Occipital lobe (tissue), 2 donors: Measurements from ENCODE around the gene CUX1. TPM values are rescaled to one million over a fixed set of nuclear protein-coding genes. Genes with fewer than 3 reads are reported as not detected.
"Not testable (repeated sequence)": the region's sequence is repeated elsewhere in the genome, so short reads cannot be mapped to it uniquely, and the experiment has no call there.

Source experiments
- DNase-seq: peaks from one replicate; lab custom pipeline; 2025; lab: John Stamatoyannopoulos, UW
- total RNA-seq: library from RNA; depleted of rRNA; stranded (reverse); fragments of >200 nt; gene quantifications from one replicate; pipeline ENCODE4 v1.2.3, GENCODE V29; 2014

CUX1 gene
- total RNA-seq, 1 donor from 2014 or later = 23.2 TPM

GRCh38 chr7:102128303-102128702 is 310.9 kb downstream of the CUX1 start:
- no peak for DNase-seq

DNA sequence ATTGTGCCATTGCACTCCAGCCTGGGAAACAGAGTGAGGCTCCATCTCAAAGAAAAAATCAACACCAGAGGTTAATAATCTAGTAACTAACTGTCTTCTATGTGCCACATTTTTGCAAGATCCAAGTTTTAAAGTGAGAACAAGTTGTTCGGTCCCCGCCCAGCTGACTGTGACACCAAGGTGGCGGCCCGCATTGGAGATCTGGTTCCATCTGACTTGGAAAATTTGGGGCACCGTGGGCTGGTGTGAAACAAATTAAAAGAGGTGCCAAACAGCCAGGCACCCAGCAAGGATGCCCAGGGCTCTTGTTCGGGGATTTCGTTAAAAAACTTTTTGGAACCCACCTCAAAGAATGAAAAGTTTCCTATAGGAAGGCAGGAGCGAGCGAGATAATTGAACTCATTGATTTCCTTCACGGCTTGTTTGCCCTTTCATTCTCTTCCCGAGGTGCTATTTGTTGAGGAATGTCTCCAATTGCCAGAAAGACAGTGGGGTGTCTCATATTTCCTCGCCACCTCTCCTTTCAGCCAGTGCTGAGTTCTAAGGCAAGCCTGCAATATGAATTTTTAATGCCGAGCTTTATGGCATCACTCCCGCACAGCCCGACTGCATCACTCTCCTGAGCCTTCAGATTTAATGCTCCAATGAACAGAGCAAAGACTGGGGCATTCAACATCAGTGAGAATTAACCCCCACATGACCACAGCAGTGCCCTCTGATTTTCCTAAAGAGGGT is 312.4 kb downstream of the CUX1 start:
- no peak for DNase-seq

DNA sequence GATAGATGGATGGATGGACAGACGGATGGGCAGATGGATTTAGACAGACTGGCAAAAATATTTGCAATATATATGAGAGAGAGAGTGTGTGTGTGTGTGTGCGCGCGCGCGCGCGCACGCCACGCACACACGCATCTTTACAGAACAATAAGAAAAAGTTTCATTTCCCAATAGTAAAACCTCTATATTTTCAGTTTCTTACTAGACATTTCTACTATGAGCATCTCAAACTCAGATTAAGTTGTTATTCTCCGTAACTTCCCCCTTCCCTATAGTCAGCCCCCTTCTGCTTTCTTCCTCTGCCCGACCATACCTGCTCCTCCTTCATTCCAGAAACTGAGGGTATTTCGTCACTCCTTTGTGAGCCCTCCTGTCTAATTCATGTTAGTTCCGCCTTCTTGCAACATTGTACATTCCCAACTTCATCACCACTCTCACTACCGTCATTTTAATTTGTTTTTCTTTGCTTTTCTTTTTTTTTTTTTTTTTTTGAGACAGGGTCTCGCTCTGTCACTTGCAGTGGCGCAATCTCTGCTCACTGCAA is 314.9 kb downstream of the CUX1 start:
- DNase-seq = no peak

GRCh38 chr7:102138676-102139075 is 321.2 kb downstream of the CUX1 start:
- no peak for DNase-seq

DNA sequence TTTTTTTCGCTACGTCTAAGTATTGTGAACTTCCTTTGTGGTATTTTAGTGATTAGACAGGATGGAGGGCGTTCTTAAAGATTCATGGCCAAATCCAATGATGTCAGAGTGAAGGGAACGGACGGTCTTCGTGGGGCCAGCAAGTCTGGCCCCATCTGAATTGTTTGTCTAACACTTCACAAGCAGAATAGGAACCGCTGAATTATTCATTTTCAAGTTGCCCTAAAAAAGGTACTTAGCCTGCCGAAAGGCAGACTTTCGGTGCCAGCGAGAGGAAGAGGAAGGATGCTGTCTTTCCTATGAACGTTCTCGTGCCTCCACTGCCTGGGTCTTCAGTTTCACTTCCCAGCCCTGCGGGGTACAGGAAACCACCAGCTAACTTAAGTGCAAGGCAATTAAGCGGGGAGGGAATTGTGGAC is 323.5 kb downstream of the CUX1 start:
- DNase-seq = no peak

GRCh38 chr7:102142433-102142832 is 325.0 kb downstream of the CUX1 start:
- not testable (repeated sequence) for DNase-seq

- DNase-seq = no peak
These were observed 328.7 kb downstream of the CUX1 start for GRCh38 chr7:102146122-102146521.

DNA sequence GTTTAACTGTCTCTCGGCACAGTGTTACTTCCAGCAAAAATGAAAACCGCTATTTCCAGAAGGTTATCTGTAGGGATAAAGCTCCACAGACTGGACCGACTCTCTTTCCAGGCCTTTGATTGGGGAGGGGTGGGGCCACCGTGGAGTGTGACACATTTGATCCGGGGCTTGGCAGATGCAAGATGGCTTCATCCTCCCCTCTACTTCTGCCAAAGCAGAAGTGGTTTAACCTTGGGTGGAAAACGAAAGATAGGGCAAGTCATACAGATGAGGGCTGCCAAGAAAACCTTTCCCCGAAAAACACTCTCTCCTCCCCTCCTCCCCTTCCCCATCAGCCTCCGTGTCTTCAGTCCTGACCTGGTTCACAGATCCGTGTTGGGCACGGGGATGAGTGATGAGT is 329.6 kb downstream of the CUX1 start:
- DNase-seq = no peak

- no peak for DNase-seq
These were observed 331.4 kb downstream of the CUX1 start for GRCh38 chr7:102148799-102149198.

- no peak for DNase-seq
These were observed 332.0 kb downstream of the CUX1 start for GRCh38 chr7:102149416-102149815.

DNA sequence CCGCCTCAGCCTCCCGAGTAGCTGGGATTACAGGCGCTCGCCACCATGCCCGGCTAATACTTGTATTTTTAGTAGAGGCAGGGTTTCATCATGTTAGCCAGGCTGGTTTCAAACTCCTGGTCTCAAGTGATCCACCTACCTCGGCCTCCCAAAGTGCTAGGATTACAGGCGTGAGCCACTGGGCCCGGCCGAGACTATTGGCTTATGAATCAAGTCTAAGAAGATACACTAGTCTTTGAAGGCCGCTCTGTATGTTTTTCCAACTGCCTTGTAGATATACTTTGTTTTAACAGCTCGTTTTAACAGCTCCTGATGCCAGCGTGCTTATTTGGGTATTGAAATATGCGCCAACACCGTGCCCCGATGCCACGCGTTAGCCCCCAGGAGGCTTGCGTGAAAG is 332.8 kb downstream of the CUX1 start:
- no peak for DNase-seq

DNA sequence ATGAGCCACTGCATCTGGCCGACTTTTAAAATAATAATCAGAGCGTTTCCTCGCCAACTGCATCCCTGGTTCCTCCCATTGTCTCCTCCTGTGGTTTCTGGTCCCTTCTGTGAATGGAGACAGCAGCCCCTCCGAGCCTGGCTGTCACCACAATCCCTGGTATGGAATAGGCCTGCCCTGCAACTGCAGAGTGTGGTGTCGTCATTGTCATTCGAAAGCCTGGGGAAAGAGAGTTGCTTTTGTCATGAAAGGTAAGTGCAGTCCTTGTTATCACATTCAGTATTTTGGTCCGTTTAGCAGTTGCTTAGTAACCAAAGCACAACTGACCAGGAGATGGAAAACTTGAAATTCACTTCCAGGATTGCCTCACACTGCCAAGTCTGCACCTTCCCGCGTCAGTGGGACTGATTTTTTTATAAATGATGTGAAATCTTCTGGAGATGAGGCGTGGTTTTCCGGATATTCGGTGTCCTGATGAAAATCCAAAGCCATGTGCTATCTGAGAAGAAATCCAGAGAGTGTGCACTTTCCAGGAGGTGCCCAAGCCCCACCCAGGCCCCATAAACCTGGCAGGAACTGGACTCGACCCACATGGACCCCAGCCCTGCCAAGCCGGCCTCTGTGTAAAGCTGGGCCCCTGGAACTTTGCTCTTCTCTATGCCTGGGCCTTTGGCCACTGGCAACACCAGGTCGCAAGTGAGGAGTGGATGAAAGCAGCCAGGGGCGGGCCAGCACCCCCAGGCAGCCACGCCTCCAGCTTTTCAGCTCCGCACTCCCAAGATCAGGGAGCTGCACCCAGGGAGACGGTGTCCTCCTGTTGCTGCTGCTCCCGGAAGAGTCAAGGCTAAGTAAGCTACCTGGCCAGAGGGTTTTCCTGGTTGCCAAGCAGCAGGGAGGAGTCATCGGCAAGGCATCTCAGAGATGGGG is 335.5 kb downstream of the CUX1 start:
- DNase-seq = no peak

DNA sequence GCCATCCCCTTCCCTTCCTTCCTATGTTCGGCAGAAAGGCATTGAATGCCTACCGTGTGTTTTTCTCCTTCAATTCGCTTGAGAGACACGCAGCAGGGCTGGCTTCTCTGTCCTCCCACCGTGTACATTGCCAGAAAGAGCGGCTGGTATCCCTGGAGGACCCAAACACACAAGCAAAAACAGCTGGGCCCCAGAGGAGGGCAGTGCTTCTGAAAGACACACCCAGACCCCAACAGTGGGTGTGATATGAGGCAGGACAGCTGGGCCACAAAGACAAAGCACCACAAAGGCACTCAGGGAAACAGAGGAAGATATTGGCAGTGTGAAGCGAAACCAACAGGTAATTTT is 336.1 kb downstream of the CUX1 start:
- DNase-seq = no peak

- no peak for DNase-seq
These were observed 337.0 kb downstream of the CUX1 start for GRCh38 chr7:102154425-102154824.

DNA sequence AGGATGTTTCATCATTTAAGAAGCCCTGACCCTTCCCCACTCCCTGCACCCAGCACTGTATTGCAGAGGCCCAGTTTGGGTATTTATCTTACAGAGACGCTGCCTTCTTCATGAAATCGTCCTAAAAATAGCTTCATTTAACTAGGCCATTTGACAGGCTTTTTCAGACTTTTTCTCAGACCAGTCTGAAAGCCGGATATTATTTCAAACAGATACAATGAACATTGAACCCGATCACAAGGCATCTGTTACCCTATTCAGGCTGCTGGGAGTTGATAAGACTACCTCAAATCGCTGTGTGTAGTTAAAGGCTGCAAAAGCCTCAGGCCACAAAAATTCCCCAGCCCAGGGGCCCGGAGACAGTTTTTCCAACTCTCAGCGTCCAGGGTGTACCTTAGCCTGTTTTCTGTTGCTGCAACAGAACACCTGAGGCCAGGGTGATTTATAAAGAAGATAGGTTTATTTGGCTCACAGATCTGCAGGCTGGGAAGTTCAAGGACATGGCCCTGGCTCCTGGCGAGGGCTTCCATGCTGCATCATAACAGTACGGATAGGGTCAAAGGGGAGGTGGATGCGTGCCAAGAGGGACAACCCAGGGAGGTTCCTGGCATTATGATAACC is 338.5 kb downstream of the CUX1 start:
- DNase-seq = no peak

DNA sequence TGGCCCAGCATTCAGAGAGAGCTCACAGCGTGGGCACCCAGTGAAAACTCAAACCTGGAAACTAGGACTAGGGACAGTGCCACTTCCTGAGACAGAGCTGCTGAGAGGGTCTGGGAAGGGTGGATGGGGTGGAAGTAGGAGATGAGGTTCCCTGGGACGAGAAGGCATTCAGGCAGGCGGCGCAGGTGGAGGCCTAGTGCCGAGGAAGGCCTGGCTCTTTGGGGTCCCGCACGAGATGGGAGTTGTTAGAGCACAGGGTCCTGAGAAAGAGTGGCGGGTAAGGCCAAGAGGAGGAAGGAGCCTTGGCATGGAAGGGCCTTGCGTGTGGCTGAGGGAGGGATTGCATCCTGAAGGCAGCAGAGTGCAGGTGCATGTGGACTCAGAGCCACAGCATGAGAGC is 339.4 kb downstream of the CUX1 start:
- no peak for DNase-seq

DNA sequence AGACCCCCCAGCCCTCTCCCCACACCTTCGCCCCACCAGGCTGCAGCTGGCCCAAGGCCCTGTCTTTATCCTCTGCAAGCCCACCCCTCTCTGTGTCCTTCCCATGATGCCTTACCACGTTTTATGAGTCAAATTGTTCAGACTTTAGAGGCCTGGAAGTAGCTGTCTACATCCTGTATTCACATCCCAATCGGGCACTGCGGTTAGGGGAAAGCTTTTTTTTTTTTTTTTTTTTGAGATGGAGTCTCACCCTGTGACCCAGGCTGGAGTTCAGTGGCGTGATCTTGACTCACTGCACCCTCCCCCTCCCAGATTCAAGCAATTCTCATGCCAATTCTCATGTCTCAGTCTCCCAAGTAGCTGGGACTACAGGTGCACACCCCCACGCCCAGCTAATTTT is 347.7 kb downstream of the CUX1 start:
- no peak for DNase-seq

DNA sequence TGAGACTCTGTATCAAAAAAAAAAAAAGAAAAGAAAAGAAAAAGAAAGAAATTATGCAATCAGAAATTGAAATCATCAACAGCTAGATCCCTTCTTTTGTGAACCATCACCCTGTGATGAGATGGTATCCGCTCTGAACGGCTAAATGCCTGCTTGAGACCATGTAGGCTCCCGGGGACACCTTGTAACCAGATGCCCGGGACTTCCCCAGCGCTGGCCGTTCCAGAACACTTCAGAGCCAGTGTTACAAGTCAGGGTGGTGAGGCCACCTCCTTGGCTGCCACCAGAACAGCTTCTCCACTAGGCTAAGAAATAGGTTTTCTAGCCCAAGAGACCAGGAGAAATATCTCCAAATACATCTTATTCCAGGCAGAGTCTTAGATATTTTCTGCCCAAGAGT is 349.8 kb downstream of the CUX1 start:
- DNase-seq = no peak

- DNase-seq = no peak
These were observed 352.4 kb downstream of the CUX1 start for GRCh38 chr7:102169651-102170392.

DNA sequence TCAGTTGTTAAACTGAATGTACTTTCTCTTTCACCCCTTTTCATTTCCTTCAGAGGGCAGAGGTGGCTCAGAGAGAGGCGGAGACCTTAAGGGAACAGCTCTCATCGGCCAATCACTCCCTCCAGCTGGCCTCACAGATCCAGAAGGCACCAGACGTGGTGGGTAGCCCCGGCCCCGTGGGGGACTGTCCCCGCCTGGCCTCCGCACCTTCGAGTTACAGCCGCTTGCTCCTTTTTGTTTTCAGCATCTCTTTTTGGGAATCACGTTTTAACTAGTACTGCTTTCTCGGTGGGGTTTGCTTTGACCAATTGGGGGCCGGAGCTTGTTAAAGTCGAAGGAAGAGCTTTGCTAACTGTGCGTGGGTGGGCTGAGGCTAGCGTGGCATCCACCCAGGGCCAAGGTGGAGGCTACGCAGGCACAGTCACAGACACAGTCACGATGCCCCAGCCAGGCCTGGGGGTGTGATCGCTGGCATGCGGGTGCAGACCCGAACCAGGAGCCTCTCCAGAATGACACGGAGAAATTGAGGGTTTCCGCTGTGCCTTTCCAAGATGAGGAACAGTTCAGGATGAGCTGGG is 353.1 kb downstream of the CUX1 start:
- DNase-seq = no peak

DNA sequence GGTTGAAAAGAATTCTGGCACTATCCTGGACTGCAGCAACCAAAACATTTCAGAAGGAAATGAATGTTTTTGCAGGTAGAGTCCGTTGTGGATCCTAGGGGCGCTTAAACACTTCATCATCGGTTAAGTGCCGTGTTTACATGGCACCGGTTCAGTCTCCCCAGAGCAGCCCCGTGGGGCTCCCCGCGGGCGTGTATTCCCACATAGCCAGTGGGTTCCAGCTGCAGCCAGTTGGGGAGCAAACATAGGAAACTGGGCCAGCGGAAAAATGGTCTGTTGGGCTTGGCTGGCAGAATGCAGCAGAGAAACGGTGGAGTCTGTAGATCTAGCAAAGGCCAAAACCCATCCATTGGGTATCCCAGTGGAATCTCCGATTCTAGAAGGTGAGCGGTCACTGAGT is 356.2 kb downstream of the CUX1 start:
- no peak for DNase-seq
